ACC112 (cell line): ENCODE measurements around the gene CEND1.

Source experiments
- H2AFZ ChIP-seq: fragments of 200-600 bp; sonication (generic); one replicate; pipeline ENCODE4 v1.6.0; 2017; ENCODE audit warnings: antibody characterized with exemption, low read length; ENCODE audit not compliant: unreplicated experiment
- H3K27ac ChIP-seq: fragments of 200-600 bp; sonication (generic); 2 replicates; pipeline ENCODE4 v1.5.1; 2014; ENCODE audit warnings: low read depth, mild to moderate bottlenecking, antibody characterized with exemption, low read length, moderate library complexity
- H3K27me3 ChIP-seq: fragments of 200-600 bp; sonication (generic); 2 replicates; pipeline ENCODE4 v1.6.1; 2014; ENCODE audit warnings: mild to moderate bottlenecking, antibody characterized with exemption, low read length, moderate library complexity, mixed read lengths; ENCODE audit not compliant: insufficient read depth
- H3K36me3 ChIP-seq: fragments of 200-600 bp; sonication (generic); 2 replicates; pipeline ENCODE4 v1.6.1; 2016; ENCODE audit warnings: mild to moderate bottlenecking, antibody characterized with exemption, low read length, moderate library complexity, mixed read lengths; ENCODE audit not compliant: insufficient read depth
- H3K4me1 ChIP-seq: fragments of 200-600 bp; sonication (generic); one replicate; pipeline ENCODE4 v1.6.1; 2016; ENCODE audit warnings: low read length, mixed read lengths; ENCODE audit not compliant: insufficient read depth, unreplicated experiment, control insufficient read depth
- H3K4me3 ChIP-seq: fragments of 200-600 bp; sonication (generic); 2 replicates; pipeline ENCODE4 v1.5.1; 2014; ENCODE audit warnings: mild to moderate bottlenecking, low read depth, low read length
- H3K79me2 ChIP-seq: fragments of 200-600 bp; sonication (generic); one replicate; pipeline ENCODE4 v1.6.0; 2016; ENCODE audit warnings: low read length; ENCODE audit not compliant: control insufficient read depth, unreplicated experiment, insufficient read depth

Gene CEND1

GRCh38 chr11:766106-766935 is 23.6 kb downstream of the CEND1 start:
- Histone ChIP-seq H3K4me3 (no peak overlapping the region), H3K36me3 (peaks cover 13% of the 10 kb centered on the region; the same call in 1 of the 2 replicates), H3K4me1 (peaks cover 13% of the 10 kb centered on the region), H3K27ac (no peak overlapping the region), H3K27me3 (no peaks in the 10 kb centered on the region), H2AFZ (no peak overlapping the region), H3K79me2 (peaks cover 12% of the 10 kb centered on the region)

- no peak overlapping the region for H3K4me3 ChIP-seq
- peaks cover 6% of the 10 kb centered on the region for H3K79me2 ChIP-seq
- H3K27ac ChIP-seq: no peak overlapping the region
- H2AFZ ChIP-seq: no peak overlapping the region
- H3K4me1 ChIP-seq: peaks cover 13% of the 10 kb centered on the region
- peaks cover 13% of the 10 kb centered on the region; the same call in 1 of the 2 replicates for H3K36me3 ChIP-seq
- H3K27me3 ChIP-seq: no peaks in the 10 kb centered on the region
Observed at GRCh38 chr11:765802-766091, 24.1 kb downstream of the CEND1 start.

DNA sequence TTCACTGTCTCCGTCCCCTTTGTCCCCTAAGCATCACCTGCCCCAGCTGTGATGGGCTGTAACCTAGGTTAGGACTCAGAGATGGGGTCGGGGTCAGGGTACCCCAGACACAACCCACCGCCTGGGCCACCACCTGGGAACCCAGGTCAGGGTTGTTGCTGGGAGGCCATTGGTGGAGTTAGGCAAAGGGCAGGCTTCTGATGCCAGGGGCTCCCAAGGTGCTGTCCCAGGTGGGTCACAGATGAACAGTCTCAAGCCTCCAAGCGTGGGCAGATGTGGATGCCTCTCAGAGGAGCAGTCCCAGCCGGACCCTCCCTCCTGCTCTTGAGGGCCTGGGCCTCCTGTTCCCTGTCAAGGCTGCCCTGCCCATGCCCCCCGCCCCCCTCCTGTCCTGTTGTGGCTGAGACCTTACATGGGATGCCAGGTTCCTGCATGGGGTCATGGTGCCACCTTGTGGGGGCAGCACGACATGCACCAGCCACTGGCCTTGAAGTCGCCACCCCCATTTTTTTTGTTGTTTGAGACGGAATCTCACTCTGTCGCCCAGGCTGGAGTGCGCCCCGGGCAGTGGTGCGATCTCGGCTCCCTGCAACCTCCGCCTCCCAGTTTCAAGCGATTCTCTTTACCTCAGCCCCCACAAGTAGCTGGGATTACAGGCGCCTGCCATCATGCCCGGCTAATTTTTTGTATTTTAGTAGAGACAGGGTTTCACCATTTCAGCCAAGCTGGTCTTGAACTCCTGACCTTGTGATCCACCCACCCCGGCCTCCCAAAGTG is 24.7 kb downstream of the CEND1 start:
- Histone ChIP-seq H3K4me3 (no peak overlapping the region), H2AFZ (no peak overlapping the region), H3K27ac (no peak overlapping the region), H3K36me3 (peaks cover 8% of the 10 kb centered on the region; the same call in 1 of the 2 replicates), H3K79me2 (peaks cover 2% of the 10 kb centered on the region), H3K4me1 (peaks cover 13% of the 10 kb centered on the region), H3K27me3 (no peaks in the 10 kb centered on the region)

DNA sequence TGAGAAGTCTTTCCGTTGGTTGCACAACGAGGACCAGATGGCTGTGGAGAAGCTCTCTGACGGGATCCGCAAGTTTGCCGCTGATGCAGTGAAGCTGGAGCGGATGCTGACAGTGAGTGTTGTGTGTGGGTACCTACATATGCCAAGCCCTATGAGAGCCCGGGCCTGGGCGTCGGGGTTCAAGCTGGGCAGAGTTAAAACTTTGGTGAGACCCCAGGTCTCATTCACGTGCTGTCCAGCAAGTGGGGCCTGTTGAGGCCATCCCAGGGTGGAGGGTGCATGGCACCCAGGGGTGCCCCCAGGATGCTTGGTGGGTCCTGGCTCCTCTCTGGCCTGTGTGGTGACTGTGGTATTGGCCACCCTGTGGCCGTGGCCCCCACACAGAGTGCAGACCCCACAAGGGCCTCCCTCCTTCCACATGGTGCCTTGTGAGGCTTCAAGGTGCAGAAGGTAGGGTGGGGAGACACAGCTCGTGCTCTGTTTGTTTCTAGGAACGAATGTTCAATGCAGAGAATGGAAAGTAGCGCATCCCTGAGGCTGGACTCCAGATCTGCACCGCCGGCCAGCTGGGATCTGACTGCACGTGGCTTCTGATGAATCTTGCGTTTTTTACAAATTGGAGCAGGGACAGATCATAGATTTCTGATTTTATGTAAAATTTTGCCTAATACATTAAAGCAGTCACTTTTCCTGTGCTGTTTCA is 25.4 kb downstream of the CEND1 start:
- H3K79me2 ChIP-seq: peaks cover 2% of the 10 kb centered on the region
- H3K36me3 ChIP-seq: peaks cover 2% of the 10 kb centered on the region; the same call in 1 of the 2 replicates
- H3K4me3 ChIP-seq: no peak overlapping the region

GRCh38 chr11:763549-764321 is 26.2 kb downstream of the CEND1 start:
- H2AFZ ChIP-seq: no peak overlapping the region
- H3K27ac ChIP-seq: no peak overlapping the region
- H3K79me2 ChIP-seq: peaks cover 2% of the 10 kb centered on the region
- H3K4me3 ChIP-seq: no peak overlapping the region
- peaks cover 2% of the 10 kb centered on the region; the same call in 1 of the 2 replicates for H3K36me3 ChIP-seq
- H3K4me1 ChIP-seq: peaks cover 13% of the 10 kb centered on the region
- no peaks in the 10 kb centered on the region for H3K27me3 ChIP-seq

More for the DNA sequence above, 25.4 kb downstream of the CEND1 start:
- no peak overlapping the region for H3K27ac ChIP-seq
- H2AFZ ChIP-seq: no peak overlapping the region
- H3K27me3 ChIP-seq: no peaks in the 10 kb centered on the region
- peaks cover 13% of the 10 kb centered on the region for H3K4me1 ChIP-seq

- peaks cover 2% of the 10 kb centered on the region for H3K79me2 ChIP-seq
- H3K27ac ChIP-seq: peak overlapping the region; percentile 76
- H3K36me3 ChIP-seq: peaks cover 2% of the 10 kb centered on the region; the same call in 1 of the 2 replicates
- H2AFZ ChIP-seq: no peak overlapping the region
- no peaks in the 10 kb centered on the region for H3K27me3 ChIP-seq
- peaks cover 13% of the 10 kb centered on the region for H3K4me1 ChIP-seq
- H3K4me3 ChIP-seq: no peak overlapping the region
Observed at GRCh38 chr11:763073-763463, 26.8 kb downstream of the CEND1 start.

GRCh38 chr11:762421-763072 is 27.3 kb downstream of the CEND1 start:
- peaks cover 2% of the 10 kb centered on the region; the same call in 1 of the 2 replicates for H3K36me3 ChIP-seq

GRCh38 chr11:761526-762108 is 28.3 kb downstream of the CEND1 start:
- H3K27ac ChIP-seq: peak overlapping the region; percentile 76
- H3K36me3 ChIP-seq: peaks cover 2% of the 10 kb centered on the region; the same call in 1 of the 2 replicates
- no peak overlapping the region for H2AFZ ChIP-seq
- H3K4me1 ChIP-seq: peaks cover 13% of the 10 kb centered on the region
- peaks cover 7% of the 10 kb centered on the region for H3K79me2 ChIP-seq
- H3K4me3 ChIP-seq: no peak overlapping the region
- H3K27me3 ChIP-seq: no peaks in the 10 kb centered on the region

More at GRCh38 chr11:762421-763072, 27.3 kb downstream of the CEND1 start:
- H3K4me3 ChIP-seq: no peak overlapping the region
- H2AFZ ChIP-seq: no peak overlapping the region
- peak overlapping the region; percentile 76 for H3K27ac ChIP-seq
- H3K79me2 ChIP-seq: peaks cover 3% of the 10 kb centered on the region
- peaks cover 13% of the 10 kb centered on the region for H3K4me1 ChIP-seq
- no peaks in the 10 kb centered on the region for H3K27me3 ChIP-seq

DNA sequence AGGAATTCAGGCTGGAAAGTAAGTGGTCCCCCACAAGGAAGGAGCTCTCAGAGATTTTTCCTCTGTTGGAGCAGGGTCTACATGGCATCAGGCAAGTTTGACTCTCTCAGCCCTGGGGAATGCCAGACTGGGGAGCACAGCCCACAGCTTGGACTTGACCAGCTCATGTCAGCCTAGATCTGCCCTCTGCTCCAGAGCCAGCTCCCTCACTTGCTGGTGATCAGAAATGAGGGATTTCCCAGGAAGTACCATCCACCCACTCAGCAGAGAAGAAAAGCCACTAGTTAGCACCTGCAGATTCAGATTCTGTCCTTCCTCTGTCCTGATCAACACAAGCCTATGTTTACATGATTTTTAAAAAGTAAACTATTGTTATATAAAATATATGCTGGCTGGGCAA is 29.7 kb downstream of the CEND1 start:
- no peak overlapping the region for H2AFZ ChIP-seq
- no peak overlapping the region for H3K27ac ChIP-seq
- peaks cover 19% of the 10 kb centered on the region for H3K79me2 ChIP-seq
- no peaks in the 10 kb centered on the region for H3K27me3 ChIP-seq
- no peak overlapping the region for H3K4me3 ChIP-seq
- H3K36me3 ChIP-seq: peaks cover 7% of the 10 kb centered on the region; the same call in 1 of the 2 replicates
- H3K4me1 ChIP-seq: peaks cover 8% of the 10 kb centered on the region
